Epidermal melanocyte (primary cell): Measurements from ENCODE around the gene RNF214.

Experiments used
- DNase-seq: peaks from one replicate; pipeline ENCODE4 v3.0.0; 2011; ENCODE audit warnings: low spot score; ENCODE audit not compliant: insufficient read length

The RNF214 gene

GRCh38 chr11:117212697-117213355 is 19.6 kb upstream of the RNF214 start:
- DNase-seq: no peak

- no peak for DNase-seq
Observed at GRCh38 chr11:117214404-117215110, 17.9 kb upstream of the RNF214 start.

DNA sequence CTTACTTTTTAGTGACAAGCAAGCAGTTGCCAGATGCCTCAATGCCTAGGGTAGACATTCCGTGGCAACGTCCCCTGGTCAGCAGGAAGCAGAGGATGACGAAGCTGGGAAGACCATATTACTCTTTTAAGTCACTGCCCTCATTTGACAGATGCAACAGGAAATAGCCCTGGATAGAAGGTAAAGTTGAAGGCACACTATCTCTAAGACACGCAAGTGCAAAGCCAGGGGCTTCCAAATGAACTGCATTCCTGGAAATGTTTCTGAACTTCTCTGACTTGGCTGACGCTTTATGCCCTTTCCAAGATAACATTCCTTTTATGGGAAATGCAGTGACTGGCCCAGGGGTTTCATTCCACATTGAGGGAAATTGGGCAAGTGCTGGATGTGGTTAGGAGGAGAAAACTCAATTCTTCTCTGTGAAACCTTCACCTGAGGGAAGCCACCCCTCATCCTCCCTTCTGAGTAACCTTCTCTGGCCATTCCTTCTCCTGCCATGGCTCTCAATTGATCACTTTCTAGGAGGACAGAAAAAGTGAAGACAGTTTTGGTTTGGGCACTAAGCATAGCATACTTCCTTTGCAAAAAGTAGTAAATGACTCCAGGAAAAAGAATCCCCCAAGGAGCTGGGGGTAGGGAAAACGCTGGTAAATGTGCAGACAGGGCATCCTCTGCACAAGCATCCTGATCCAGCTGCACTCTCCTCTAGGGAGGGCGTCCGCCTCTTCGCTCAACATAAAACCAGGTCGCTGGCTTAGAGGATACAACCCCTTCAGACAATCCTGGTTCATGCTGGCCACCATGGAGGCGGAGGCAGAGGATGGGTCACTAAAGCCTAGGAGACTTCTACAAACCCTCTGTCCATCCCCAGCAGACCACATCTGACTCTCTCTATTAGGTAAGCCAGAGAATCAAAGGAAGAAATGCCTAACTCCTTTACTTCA is 15.1 kb upstream of the RNF214 start:
- no peak for DNase-seq

DNA sequence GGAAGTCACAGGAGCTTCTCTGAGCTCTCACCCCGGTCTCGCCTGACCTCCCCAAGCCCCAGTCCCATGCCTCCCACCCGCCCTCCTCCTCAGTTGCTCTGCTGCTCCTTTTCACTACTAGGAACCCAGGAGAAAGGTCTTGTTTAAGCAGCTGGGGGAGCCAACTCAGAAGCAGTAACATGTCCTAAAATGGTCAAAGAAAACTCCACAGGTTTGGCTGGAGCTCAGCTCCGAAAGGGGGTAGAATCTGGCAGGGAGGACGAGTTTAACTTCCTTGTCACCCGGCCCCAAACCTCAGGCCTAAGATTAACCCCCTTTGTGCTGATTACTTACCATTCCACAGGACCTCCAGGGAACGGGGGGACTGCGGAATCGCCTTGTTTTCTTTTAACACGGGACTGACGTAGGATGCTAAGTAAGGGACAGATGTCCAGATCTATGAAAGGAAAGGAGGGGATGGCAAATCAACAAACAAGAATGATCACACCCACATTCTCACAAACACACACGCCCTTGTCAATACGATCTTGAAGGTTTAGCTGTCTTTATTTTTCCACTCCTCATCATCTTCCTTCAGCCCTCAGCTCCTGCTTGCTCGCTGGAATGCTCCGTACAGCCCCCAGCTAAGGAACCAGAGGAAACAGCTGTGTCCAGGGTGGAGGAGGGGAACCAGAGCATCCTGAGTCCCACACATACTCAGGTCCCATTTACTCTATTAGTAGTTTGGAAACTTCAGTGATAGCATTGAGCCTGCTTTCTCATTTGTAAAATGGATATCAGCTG is 14.1 kb upstream of the RNF214 start:
- no peak for DNase-seq

- DNase-seq: no peak
Observed at GRCh38 chr11:117219001-117219400, 13.5 kb upstream of the RNF214 start.

DNA sequence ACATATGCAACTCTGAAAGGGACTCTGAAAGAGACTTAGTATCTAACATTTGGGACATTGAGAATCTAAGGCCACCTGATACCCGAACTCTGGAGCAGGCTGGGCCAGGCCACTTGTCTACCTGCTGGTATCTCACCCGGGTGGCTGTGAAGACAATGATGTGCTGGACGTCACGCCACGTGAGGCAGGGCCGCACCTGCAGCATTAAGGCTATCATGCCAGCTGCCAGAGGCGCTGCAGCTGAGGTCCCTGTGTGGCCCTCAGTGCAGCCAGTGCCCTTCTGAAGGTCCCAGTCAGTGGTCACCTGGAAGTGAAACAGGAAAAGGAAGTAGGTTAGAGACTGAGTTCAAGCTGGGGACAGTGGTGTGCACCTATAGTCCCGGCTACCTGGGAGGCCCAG is 13.0 kb upstream of the RNF214 start:
- no peak for DNase-seq

GRCh38 chr11:117219995-117220394 is 12.5 kb upstream of the RNF214 start:
- no peak for DNase-seq

GRCh38 chr11:117220568-117220967 is 11.9 kb upstream of the RNF214 start:
- no peak for DNase-seq

DNA sequence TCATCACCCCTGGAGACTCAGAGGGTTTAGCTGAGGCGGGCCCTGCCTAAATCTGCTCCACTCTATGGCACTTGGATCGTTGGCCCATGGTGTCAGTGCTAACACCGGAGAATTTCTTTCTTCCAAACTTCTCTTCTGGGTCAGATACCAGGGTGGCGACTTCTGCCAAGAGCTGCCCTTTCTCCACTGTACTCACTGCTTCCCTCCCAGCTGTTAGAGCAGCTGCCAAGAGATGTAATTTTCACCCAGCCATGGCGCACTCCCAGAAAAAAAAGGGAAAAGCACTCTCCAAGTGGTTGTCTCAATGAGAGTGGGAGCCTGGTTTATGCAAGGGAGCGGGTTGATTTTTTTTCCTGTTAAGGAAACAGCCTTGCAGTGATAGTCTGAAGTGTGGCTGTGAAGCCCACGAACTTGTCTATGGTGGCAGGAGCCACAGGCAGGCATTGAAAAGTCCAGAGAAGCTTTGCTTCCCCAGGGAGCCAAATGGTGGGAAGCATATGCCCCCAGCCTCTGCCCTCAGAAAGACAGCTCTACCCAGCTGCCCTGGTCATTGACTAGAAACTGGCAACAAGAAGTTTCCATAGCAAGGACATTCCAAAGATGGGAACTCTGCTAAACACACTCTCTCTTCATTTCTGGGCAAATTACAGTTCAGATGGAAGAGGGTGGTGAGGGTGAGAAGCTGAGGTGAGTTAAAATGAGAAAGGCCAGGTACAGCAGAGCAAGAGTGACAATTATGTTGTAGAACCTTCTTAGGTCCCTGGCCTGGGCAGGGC is 11.3 kb upstream of the RNF214 start:
- DNase-seq: no peak

DNA sequence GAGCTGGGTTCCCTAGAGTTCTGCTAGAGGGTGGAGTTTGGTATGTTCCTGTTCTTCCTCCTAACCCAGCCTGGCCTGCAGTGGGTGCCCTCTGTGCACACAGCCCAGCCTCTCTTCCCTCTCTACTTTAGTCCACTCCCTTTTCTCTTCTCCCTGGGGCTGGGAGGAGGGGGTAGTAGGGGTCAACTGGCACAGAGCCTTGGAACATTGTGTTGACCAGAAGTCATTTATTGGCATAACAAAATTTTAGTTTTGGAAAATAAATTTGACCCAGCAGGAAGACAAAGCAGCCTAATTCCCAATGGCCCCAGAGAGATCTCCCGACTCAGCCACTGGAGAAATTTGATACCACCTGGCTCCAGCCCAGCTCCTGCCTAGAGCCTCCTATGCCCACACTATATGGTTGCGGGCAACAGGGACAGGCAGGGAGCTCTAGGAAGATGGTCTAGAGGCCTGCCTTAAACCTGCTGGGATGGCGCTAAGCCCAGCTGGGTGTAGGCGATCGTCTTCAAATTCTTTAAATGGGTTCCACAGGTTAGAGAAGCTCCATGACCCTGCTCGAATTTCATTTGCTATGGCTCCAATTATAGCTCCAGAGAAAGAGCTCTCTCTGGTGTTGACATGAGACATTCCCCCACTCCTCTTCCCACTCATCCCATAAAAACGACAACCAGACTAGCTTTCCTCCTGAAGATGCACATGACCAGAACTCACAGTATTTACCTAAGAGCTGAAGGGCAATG is 10.5 kb upstream of the RNF214 start:
- DNase-seq: no peak

- no peak for DNase-seq
Observed at GRCh38 chr11:117222991-117223740, 9.3 kb upstream of the RNF214 start.

DNA sequence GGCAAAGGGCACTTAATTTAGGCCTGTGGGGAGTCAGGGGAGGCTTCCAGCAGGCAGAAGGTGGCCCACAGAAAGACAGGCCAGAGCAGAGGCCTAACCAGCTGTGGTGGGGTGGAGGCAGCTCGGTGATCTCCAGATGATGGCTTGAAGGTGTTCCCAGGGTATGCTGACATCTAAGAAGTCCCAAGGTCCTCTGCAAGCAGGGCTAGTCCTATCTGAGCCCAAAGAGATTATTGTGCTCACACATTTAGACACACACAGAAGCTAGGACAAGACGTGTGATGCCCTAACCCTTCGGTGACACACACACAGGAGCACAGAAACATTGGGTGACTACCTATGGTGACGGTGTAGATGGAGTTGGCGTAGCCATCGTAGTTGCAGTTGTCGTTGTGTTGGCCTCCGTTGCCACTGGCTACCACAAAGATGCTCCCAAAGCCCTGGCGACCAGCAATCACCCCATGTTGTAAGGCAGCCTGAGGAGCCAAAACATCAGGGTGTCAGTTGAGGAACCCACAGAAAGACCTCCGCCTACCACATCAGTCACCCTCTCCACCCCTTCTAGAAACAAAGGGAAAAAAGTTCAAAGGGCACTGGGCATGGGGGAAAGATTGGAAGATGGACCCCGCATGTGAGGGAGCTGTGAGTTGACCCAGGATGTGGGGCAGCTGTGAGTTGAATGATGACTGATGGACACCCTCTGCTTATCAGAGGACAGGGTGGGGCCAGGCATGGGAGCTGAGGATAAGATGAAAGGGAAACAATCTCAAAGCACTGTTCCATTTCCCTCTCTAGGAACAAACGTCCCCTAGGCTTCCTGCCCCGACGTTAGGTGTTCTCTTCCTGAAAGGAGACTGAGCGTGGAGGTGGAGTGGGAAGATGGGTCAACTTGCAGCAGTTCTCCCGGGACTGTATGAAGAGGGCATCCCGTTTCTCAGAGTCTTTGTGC is 8.5 kb upstream of the RNF214 start:
- DNase-seq: no peak

DNA sequence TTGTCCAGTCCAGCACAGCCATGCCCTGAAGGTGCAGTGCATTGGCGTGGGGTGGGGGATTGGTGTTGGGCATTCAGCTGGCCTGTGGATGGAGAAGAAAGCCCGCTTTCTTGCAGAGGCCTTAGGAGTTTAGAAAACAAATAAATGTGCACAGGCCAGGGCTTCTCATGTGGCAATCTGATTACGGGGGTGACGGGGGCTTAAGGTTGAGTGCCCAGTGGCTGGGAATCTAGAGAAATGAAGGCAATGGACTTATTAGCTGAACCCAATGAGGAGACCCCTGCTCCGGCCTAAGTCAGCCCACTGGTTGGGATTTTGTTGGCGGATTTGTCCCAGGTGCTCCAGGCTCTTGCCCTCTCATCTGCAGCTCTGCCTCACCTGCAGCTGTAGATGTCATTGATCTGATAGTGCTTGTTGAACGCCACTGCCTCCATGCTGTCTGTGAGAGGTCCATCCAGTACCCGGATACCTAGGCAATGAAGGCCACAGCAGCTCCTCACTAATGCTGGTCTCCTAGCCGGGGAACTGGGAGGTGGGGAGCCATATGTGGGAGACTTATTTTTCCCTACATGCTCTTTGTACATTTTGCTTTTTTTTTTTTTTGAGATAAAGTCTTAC is 6.8 kb upstream of the RNF214 start:
- no peak for DNase-seq

- DNase-seq: peak; percentile 55
Observed at GRCh38 chr11:117226388-117227385, 5.8 kb upstream of the RNF214 start.

GRCh38 chr11:117228091-117228490 is 4.4 kb upstream of the RNF214 start:
- no peak for DNase-seq

DNA sequence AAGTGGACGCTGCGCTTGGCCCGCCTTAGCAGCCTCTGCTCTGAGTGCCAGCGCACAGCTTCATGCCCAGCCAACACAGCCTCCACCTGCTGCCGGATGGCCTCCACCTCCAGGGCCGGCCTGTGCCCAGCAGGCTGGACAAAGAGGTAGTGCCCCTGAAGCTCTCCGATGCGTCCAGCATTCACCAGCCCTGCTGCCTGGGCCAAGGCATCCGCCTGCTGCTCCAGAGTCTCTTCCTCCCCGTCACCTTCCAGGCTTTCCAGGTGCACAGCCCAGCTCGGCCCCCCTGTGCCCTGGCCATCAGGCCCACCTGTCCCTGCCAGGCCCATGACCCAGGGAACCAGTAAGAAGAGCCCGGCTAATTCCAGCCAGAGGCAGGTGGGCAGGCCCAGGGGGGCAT is 3.1 kb upstream of the RNF214 start:
- DNase-seq: no peak
